A549 (cell line): ENCODE measurements around the gene MYEOV.

Source experiments
- CBX2 ChIP-seq: fragments of 200-600 bp; sonication (generic); IDR thresholded peaks from 2 replicates; pipeline ENCODE4 v1.6.1; 2016; ENCODE audit warnings: low read depth, mild to moderate bottlenecking, borderline replicate concordance
- CBX8 ChIP-seq: fragments of 200-600 bp; sonication (generic); IDR thresholded peaks from 2 replicates; pipeline ENCODE4 v1.6.1; 2016
- CEBPB ChIP-seq, 2 experiments: fragments of >200 bp in 1 of 2; sonication (Bioruptor Twin) in 1 of 2; formaldehyde crosslinking in 1 of 2; IDR thresholded peaks; 2 replicates each; pipeline ENCODE4 v1.6.1; 2012 to 2016
- CHD2 ChIP-seq: fragments of 150-350 bp; IDR thresholded peaks from 2 replicates; pipeline ENCODE4 v1.6.1; 2014; ENCODE audit warnings: low read length; ENCODE audit not compliant: partially characterized antibody
- CTCF ChIP-seq: fragments of >200 bp; sonication (Bioruptor Twin); formaldehyde crosslinking; IDR thresholded peaks from 3 replicates; pipeline ENCODE4 v1.5.1; 2016
- EP300 ChIP-seq, 2 experiments: fragments of >200 bp; sonication (Bioruptor Twin); formaldehyde crosslinking; IDR thresholded peaks; 2 replicates in 1 of 2; 3 replicates in 1 of 2; pipeline ENCODE4 v1.6.1; 2016 to 2017
- HDAC2 ChIP-seq: fragments of 200-600 bp; sonication (generic); IDR thresholded peaks from 2 replicates; pipeline ENCODE4 v1.6.1; 2016
- HEYL ChIP-seq: fragments of 250-450 bp; sonication (Bioruptor Pico); IDR thresholded peaks from 2 replicates; pipeline ENCODE4 v1.8.0; 2021; ENCODE audit warnings: mild to moderate bottlenecking, moderate library complexity
- HOXA7 ChIP-seq: fragments of 250-450 bp; sonication (Bioruptor Pico); IDR thresholded peaks from 2 replicates; pipeline ENCODE4 v1.5.0; 2020; ENCODE audit warnings: mild to moderate bottlenecking, moderate library complexity
- KDM1A ChIP-seq: fragments of 200-600 bp; sonication (generic); IDR thresholded peaks from 2 replicates; pipeline ENCODE4 v1.6.1; 2016; ENCODE audit warnings: low read depth, mild to moderate bottlenecking
- POLR2A ChIP-seq: IDR thresholded peaks from 2 replicates; pipeline ENCODE4 v1.6.1; 2012; ENCODE audit warnings: mild to moderate bottlenecking, low read length
- RAD21 ChIP-seq, 2 experiments: fragments of >200 bp in 1 of 2; sonication (Bioruptor Twin) in 1 of 2; formaldehyde crosslinking in 1 of 2; IDR thresholded peaks in 1 of 2; conservative IDR thresholded peaks in 1 of 2; 2 replicates in 1 of 2; 3 replicates in 1 of 2; pipeline ENCODE4 v1.6.1; 2012 to 2018; ENCODE audit warnings: inconsistent platforms in 1 of 2
- RARB ChIP-seq: fragments of 250-450 bp; sonication (Bioruptor Pico); IDR thresholded peaks from 2 replicates; pipeline ENCODE4 v1.8.0; 2021; ENCODE audit warnings: mild to moderate bottlenecking, moderate library complexity
- SREBF2 ChIP-seq: fragments of 450-650 bp; IDR thresholded peaks from 2 replicates; pipeline ENCODE4 v1.6.1; 2014; ENCODE audit warnings: mild to moderate bottlenecking, moderate library complexity

GRCh38 chr11:69293087-69293486, 868 bp upstream of the MYEOV start:
- TF ChIP-seq CTCF (no peak; the same call in 2 of the 3 replicates), CBX8 (no peak), EP300 (IDR thresholded peaks at IDR 0.05) (no peak), RARB (CRISPR knock-in tag) (no peak), CEBPB (IDR thresholded peaks at IDR 0.05) (no peak), POLR2A (no peak), RAD21 (conservative IDR thresholded peaks at IDR 0.05 in 1 of 2, IDR thresholded peaks at IDR 0.05 in 1 of 2) (peak in 1 of 2 experiments; percentile 34; a peak in 1 of 5 replicates), CBX2 (no peak), HEYL (CRISPR knock-in tag) (no peak), CHD2 (no peak), KDM1A (no peak), SREBF2 (no peak), HDAC2 (no peak), HOXA7 (CRISPR knock-in tag) (no peak)
